Large intestine (tissue), 3 donors: ENCODE measurements around the gene ERFE. TPM values are rescaled to one million over a fixed set of nuclear protein-coding genes. Genes with fewer than 3 reads are reported as not detected.

Experiments
- DNase-seq, 2 donors: peaks; one replicate each; pipeline versions ENCODE4 v3.0.0 to v3.0.0-alpha.2; 2013
- H3K27ac ChIP-seq: one replicate; pipeline ENCODE4 v1.5.1; 2013; ENCODE audit warnings: low read length
- H3K27me3 ChIP-seq: 2 replicates; pipeline ENCODE4 v1.6.1; 2013; ENCODE audit warnings: low read length; ENCODE audit not compliant: control insufficient read depth, insufficient read depth
- H3K36me3 ChIP-seq: 2 replicates; pipeline ENCODE4 v1.6.1; 2013; ENCODE audit warnings: low read length; ENCODE audit not compliant: control insufficient read depth, insufficient read depth
- H3K4me1 ChIP-seq: one replicate; pipeline ENCODE4 v1.6.1; 2013; ENCODE audit warnings: low read length; ENCODE audit not compliant: control insufficient read depth, insufficient read depth
- H3K4me3 ChIP-seq: one replicate; pipeline ENCODE4 v1.5.1; 2013; ENCODE audit warnings: low read length
- H3K9me3 ChIP-seq: one replicate; pipeline ENCODE4 v1.6.1; 2013; ENCODE audit warnings: mild to moderate bottlenecking, low read depth, low read length, moderate library complexity; ENCODE audit not compliant: control insufficient read depth
- WGBS: methylation state at CpG from one replicate; pipeline ENCODE4 v1.1.5; 2013; ENCODE audit warnings: low lambda C conversion rate; ENCODE audit not compliant: insufficient coverage; 5-methylcytosine and 5-hydroxymethylcytosine counted together
- polyA plus RNA-seq: library from polyadenylated mRNA; unstranded; fragments of 120-200 nt; gene quantifications from one replicate; pipeline ENCODE4 v1.2.1, GENCODE V29; 2013

ERFE gene
- polyA plus RNA-seq, 1 donor: 0.94 TPM

DNA sequence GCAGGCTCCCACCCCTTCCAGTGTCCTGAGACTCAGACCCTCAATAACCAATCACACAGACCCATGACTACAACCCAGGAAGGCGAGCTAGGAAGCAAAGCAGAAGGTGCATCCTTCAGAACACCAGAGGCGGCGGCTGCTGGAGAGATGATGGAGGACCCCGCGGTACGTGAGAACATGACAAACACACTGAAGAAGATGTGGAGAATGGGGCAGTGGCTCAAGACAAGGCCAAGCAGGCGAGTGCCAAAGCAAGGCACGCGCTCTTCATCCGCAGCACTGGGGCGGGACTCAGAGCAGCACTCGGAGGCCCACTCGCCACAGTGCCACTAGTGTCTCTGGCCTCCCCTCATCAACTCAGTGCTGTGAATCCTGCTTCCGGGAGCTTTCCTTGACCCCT is 13.7 kb downstream of the ERFE start:
- no peak for DNase-seq
- Histone ChIP-seq H3K4me3 (no peak overlapping the region), H3K4me1 (peaks cover 2% of the 10 kb centered on the region), H3K27ac (no peak overlapping the region), H3K36me3 (peaks cover 71% of the 10 kb centered on the region), H3K9me3 (no peaks in the 10 kb centered on the region), H3K27me3 (no peaks in the 10 kb centered on the region)
- 100% methylated on average over 5 of the region's 14 CpGs for WGBS

DNA sequence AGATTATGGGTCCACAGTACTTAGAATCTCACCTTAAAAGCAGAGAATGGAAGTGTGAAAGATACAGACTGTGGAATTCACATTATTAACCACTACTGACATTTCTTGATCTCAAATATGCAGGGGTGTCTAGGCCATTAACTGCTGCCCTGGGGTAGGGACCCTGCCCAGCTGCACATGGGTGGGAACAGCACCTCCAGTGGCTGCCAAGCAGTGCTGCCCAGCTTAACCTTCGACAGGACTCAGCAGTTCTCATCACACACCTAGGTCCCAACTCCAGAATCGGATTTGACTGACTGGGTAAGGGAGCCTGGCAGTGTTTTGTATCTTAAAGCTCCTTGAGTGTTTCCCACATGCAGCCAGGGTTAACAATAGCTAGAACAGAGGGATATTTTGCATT is 14.9 kb downstream of the ERFE start:
- Histone ChIP-seq H3K27ac (no peak overlapping the region), H3K4me3 (no peak overlapping the region), H3K9me3 (no peaks in the 10 kb centered on the region), H3K36me3 (peaks cover 74% of the 10 kb centered on the region), H3K27me3 (no peaks in the 10 kb centered on the region), H3K4me1 (peaks cover 2% of the 10 kb centered on the region)
- no peak for DNase-seq
- WGBS: no CpG with 5 or more reads among the region's 2 CpGs

DNA sequence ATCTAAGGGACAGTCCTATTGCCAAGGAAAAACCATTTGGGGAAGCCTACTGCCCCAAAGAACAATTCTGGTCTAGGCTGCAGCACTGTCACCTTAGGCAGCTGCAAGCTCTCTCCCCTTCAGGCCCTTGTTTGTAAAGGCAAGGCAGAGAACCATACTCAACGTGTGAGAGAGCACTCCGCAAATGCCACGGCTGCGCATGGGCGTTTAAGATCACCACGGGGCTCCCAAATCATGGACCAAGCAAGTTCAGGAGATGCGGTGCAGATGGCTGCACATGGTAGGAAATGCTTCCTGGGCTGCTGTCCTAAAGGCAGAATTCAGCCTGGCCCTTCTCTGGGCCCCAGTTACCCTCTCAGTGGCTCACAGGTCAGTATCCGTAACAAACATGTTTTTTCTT is 15.5 kb downstream of the ERFE start:
- no CpG with 5 or more reads among the region's 8 CpGs for WGBS
- H3K4me1 ChIP-seq: peaks cover under 1% of the 10 kb centered on the region
- H3K9me3 ChIP-seq: no peaks in the 10 kb centered on the region
- no peak overlapping the region for H3K4me3 ChIP-seq
- H3K27ac ChIP-seq: no peak overlapping the region
- H3K27me3 ChIP-seq: no peaks in the 10 kb centered on the region
- no peak for DNase-seq
- H3K36me3 ChIP-seq: peaks cover 76% of the 10 kb centered on the region

DNA sequence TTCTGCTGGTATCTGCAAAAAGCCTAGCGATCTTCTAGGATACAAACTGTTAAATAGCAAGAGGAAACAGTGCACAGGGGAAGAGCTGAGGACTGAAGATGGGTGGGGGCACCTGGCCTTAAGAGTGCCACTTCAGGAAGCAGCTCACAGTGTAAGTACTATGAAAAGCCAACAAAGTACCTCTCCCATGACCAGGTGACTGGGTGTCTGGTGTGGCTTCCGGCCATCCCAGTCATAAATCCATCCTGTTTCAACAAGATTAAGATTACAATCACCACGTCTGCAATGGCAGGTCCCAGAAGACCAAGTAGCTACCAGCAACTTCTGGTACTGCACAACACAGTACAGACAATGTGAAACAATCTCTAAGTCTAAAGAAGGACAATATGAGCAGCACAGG is 15.9 kb downstream of the ERFE start:
- H3K27ac ChIP-seq: no peak overlapping the region
- H3K4me1 ChIP-seq: no peaks in the 10 kb centered on the region
- DNase-seq: peak in 1 of 2 donors; percentile 37
- no peaks in the 10 kb centered on the region for H3K9me3 ChIP-seq
- H3K27me3 ChIP-seq: no peaks in the 10 kb centered on the region
- no peak overlapping the region for H3K4me3 ChIP-seq
- peaks cover 77% of the 10 kb centered on the region for H3K36me3 ChIP-seq
- WGBS: no CpG with 5 or more reads among the region's 3 CpGs

DNA sequence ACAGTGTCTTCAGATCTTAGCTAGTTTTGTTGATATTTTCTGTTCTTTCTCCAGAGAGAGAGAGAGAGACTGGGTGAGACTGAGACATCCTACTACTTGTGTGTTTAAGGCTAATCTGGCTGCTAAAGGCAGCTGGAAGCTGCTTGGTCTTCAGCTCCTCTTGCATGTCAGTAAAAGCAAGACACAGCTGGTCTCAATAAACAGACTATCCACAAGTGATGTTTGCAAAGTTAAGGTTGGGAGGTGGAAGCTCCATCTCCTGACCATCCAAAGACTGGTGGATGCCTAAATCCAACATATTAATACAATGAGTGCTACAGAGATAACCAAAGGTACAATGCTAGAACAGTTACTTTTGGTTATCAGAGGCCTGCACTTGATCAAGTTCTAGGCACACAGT is 17.8 kb downstream of the ERFE start:
- Histone ChIP-seq H3K36me3 (peaks cover 82% of the 10 kb centered on the region), H3K4me3 (no peak overlapping the region), H3K27ac (no peak overlapping the region), H3K9me3 (no peaks in the 10 kb centered on the region), H3K4me1 (no peaks in the 10 kb centered on the region), H3K27me3 (no peaks in the 10 kb centered on the region)
- no peak for DNase-seq

DNA sequence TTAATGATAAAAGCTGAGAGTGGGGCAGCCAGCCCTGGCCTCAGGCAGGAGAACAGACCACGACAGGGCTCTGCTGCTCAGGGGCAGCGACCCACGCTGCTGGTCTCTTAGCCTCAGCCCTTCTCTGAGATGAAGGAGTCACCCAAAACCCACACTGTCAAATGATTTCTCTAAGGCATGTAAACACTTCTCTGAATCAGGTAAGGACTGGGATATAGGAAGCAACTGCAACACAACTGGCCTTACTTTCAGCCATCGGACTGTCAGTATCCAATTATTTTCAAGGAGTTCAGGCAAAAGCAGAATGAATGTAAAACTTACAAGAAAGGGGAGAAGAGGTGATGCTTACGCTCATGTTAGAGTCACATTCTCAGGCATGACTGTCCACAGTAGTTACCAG is 21.8 kb downstream of the ERFE start:
- DNase-seq: no peak
- H3K4me3 ChIP-seq: no peak overlapping the region
- H3K4me1 ChIP-seq: no peaks in the 10 kb centered on the region
- H3K9me3 ChIP-seq: no peaks in the 10 kb centered on the region
- no peak overlapping the region for H3K27ac ChIP-seq
- H3K27me3 ChIP-seq: no peaks in the 10 kb centered on the region
- peaks cover 84% of the 10 kb centered on the region for H3K36me3 ChIP-seq
- WGBS: no CpG with 5 or more reads among the region's 5 CpGs

DNA sequence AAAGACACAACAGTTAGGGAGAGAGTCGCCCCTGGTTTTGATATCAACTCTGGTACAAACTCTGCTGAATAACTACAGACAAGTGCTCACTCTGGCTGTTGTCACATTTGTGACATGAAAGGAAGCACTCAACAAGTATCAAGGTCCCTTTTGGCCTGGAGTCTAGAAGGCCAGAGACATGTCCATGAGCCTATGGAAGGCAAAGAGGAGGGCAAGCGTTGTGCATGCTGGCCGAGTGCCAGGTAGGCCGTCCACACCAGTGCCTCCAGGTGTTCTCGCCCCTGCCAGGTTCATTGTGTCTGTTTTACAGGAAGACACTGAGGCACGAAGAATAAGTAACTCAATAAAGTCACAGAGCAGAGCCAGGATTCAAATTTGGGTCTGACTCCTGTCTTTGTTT is 23.6 kb downstream of the ERFE start:
- H3K27me3 ChIP-seq: no peaks in the 10 kb centered on the region
- no peaks in the 10 kb centered on the region for H3K9me3 ChIP-seq
- H3K36me3 ChIP-seq: peaks cover 86% of the 10 kb centered on the region
- H3K27ac ChIP-seq: no peak overlapping the region
- no peaks in the 10 kb centered on the region for H3K4me1 ChIP-seq
- no peak for DNase-seq
- WGBS: no CpG with 5 or more reads among the region's 6 CpGs
- H3K4me3 ChIP-seq: no peak overlapping the region

DNA sequence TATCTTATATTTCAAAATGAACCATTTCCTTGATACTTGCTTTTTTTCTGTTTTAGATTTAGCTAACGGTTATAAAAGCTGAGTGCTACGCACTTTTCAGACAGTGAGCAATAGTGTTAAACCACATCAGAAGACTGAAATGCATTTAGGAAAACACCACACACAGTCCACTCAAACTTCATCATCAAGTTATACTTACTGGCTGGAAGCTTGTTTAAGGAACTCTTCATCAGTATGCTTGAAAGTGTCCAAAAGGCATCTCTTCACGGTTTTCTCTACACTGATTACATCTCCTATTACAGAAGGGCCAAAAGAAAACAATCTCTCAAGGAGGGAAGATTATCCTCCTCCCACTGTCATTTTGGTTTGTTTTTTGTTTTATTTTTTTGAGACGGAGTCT is 25.1 kb downstream of the ERFE start:
- no peak overlapping the region for H3K4me3 ChIP-seq
- 100% methylated on average over 2 of the region's 4 CpGs for WGBS
- DNase-seq: no peak
- H3K27me3 ChIP-seq: no peaks in the 10 kb centered on the region
- no peaks in the 10 kb centered on the region for H3K9me3 ChIP-seq
- peaks cover 88% of the 10 kb centered on the region for H3K36me3 ChIP-seq
- H3K4me1 ChIP-seq: no peaks in the 10 kb centered on the region
- no peak overlapping the region for H3K27ac ChIP-seq

DNA sequence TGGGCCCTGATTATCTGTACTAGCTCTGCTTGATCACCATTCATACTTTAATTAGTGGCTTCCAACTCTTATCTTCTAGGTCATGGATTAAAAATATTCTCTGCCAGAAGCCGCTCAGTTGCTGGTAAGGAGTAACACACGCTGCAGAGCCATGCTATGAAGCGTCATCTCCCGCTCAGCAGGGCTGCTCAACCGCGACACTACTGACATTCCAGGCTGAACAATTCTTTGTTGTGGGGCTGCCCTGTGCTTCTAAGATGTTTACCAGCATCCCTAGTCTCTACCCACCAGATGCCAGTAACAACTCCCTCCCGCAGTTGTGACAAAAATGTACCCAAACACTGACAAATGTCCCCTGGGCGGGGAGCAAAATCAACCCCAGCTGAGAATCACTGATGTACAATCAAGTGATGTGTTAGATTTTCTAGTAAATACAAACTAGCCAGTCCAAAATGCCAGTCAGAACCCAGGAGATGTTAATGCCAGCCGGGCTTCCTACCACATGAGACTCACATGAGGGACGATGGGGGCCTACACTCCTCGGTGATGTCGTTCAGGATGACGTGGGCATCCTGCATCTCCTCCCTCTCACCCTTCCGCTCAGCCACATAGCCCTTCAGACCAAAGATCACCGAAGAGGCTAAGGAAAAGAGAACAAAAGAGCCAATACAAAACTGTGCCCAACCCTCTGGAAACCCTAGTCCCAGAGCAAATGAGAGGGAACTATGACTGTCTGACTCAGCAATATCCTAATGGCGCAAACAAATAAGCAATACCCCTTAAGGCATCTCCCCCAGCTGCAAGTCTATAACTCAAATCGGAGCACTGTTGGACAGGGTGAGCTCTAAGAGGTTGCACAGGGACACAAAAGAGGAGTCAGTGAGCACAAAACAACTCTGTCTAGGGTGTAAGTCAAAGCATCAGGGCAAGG is 29.1 kb downstream of the ERFE start:
- H3K27ac ChIP-seq: no peak overlapping the region
- H3K9me3 ChIP-seq: no peaks in the 10 kb centered on the region
- H3K36me3 ChIP-seq: peaks cover 75% of the 10 kb centered on the region
- H3K4me1 ChIP-seq: no peaks in the 10 kb centered on the region
- WGBS: no CpG with 5 or more reads among the region's 17 CpGs
- no peak for DNase-seq
- no peaks in the 10 kb centered on the region for H3K27me3 ChIP-seq
- no peak overlapping the region for H3K4me3 ChIP-seq

DNA sequence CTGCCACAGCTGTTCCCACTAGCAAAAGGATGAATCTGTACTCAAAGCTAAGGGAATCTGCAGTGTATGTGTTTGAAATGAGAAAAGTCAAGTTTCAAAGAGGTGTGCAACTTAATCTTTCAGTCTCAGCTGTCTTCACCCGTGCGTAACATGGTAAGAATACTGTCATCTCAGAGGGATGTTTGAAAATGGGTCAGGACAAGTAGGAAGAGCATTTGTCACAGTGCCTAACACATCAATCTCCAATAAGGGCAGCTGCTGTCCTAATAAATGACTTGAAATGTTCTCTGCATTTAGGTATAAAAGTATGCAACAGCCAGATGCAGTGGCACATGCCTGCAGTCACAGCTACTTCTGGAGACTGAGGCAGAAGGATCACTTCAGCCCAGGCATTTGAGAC is 31.7 kb downstream of the ERFE start:
- Histone ChIP-seq H3K4me3 (no peak overlapping the region), H3K36me3 (peaks cover 64% of the 10 kb centered on the region), H3K9me3 (no peaks in the 10 kb centered on the region), H3K4me1 (no peaks in the 10 kb centered on the region), H3K27ac (no peak overlapping the region), H3K27me3 (no peaks in the 10 kb centered on the region)
- DNase-seq: no peak
- 100% methylated on average over 1 of the region's 2 CpGs for WGBS
